Head of caudate nucleus (tissue), 42 donors: ENCODE measurements around the gene AGPAT3.
A peak's percentile ranks its signal among the peaks of the same experiment; 100 is the strongest.
"Not testable (repeated sequence)": the region's sequence is repeated elsewhere in the genome, so short reads cannot be mapped to it uniquely, and the experiment has no call there.

Source experiments
- DNase-seq, 42 donors: peaks; one replicate each; pipeline versions ENCODE4 v3.0.0 to v3.0.0-alpha.2; 2020 to 2021; ENCODE audit warnings: mixed read lengths in 7 of 42
- intact Hi-C: fragments of 100-400 bp; cut with DNase I; formaldehyde crosslinking; loops from one replicate; pipeline ENCODE4 v1.15.0; 2022

The AGPAT3 gene

GRCh38 chr21:43896696-43897299 is 31.8 kb downstream of the AGPAT3 start:
- intact Hi-C loops: not testable (repeated sequence)

DNA sequence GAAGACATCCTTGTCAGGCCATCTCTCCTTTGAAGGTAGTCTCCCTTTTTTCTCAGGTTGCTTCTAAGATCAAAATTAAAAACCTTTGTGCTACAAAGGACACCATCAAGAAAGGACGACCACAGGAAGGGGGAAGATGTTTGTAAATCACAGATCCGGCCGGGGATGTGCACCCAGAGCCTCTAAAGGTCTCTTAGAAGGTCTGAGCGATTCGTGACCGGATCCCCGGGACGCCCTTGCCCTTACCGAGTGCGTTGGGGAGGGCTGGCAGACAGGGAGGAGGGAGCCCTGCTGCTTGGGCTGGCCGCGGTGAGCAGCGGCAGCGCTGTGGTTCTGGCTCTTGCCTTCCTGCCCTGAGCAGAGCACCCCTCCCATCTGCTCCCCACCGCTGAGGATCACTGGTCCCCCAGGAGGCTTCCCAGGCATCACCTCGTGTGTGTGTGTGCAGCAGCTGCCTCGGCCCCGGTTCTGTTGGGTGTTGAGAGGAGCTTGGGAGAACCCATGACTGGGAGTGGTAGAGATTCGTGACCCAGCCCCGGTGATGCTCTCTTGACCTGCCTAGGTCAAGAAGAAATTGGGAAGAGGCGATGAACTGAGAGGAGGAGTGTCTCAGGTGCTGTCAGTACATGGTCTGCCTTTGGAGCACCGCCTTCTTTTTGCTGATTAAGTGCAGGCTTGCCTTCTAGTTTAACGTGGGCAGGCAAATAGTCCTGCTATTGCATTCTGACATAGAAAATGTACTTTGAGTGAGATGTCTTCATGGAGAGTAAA is 34.5 kb downstream of the AGPAT3 start:
- intact Hi-C loops: no loop called here
- DNase-seq: peak in 14 of 42 donors; percentile 14 to 73 (median 37)

More at GRCh38 chr21:43896696-43897299, 31.8 kb downstream of the AGPAT3 start:
- DNase-seq: not testable (repeated sequence)

DNA sequence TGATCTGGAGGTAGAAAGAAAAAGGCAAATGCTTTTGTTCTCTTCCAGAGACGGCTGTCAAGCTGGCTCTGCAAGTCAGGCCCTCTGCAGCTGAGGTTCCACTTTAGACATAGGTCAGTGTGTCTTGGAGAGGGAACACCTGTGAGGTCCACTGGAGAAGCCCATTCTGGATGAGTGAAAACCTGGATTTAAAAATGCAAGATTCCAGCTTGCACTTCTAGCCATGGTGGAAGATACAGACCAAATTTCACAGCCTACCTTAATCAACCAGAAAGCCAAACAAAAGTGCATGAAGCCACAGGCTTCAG is 35.0 kb downstream of the AGPAT3 start:
- intact Hi-C loops: no loop called here

GRCh38 chr21:43900690-43901089 is 35.7 kb downstream of the AGPAT3 start:
- intact Hi-C loops: no loop called here
- DNase-seq: peak in 4 of 42 donors; percentile 10 to 16 (median 15)

More for the DNA sequence above, 35.0 kb downstream of the AGPAT3 start:
- DNase-seq: peak in 1 of 42 donors; percentile 23

- peak in 3 of 42 donors; percentile 6 to 12 (median 10) for DNase-seq
- intact Hi-C loops: no loop called here
Measured at GRCh38 chr21:43902441-43902840, 37.4 kb downstream of the AGPAT3 start.

DNA sequence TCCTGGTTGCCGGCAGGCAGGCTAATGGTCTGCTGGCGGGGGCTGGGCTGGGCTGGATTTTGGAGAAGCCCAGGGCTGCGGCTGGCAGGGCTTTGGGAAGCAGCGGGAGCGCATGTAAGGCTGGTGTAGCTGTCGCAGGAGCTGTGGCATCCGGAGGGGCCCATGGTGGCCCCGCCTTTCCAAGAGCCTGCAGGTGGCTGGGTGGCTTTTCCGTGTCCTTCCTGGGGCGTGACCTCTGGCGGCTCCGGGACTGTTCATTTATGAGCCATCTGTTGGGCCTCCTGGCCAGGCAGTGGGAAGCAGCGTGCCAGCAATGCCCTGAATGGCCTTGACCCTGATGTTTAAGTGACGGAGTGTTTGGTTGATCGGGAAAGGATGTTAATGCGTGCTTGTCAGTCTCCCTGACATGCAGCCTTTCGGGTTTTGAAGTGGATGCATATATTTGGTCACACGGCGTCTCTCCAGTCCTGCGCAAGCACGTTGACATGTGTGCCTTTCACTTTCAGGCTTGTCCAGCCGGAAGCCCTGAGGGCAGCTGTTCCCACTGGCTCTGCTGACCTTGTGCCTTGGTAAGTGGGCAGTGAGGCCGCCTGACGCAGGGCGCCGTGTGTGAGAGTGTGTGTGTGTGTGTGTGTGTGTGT is 38.5 kb downstream of the AGPAT3 start:
- intact Hi-C loops: no loop called here
- peak in 4 of 42 donors; percentile 9 to 31 (median 18) for DNase-seq

DNA sequence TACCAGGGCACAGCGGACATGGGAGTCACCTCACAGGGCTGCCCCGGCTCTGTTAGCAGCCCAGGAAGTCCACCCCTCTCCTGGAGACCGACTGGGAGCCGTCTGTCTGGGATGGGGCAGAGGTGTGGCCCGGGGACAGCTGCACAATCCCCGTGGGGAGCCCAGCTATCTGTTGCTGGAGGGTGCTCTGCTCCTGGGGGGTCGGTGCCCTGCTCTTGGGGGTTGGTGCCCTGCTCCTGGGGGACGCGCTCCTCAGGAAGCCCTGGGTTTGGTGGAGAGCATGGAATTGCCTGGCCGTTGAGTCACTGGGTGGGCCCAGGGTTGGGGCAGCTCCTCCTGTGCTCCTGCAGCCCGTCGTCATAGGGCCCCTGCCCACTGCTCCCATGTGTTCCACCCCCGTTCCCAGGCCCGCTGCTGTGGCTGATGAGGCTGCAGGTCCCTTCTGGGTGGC is 39.3 kb downstream of the AGPAT3 start:
- intact Hi-C loops: no loop called here
- DNase-seq: peak in 4 of 42 donors; percentile 9 to 15 (median 14)

DNA sequence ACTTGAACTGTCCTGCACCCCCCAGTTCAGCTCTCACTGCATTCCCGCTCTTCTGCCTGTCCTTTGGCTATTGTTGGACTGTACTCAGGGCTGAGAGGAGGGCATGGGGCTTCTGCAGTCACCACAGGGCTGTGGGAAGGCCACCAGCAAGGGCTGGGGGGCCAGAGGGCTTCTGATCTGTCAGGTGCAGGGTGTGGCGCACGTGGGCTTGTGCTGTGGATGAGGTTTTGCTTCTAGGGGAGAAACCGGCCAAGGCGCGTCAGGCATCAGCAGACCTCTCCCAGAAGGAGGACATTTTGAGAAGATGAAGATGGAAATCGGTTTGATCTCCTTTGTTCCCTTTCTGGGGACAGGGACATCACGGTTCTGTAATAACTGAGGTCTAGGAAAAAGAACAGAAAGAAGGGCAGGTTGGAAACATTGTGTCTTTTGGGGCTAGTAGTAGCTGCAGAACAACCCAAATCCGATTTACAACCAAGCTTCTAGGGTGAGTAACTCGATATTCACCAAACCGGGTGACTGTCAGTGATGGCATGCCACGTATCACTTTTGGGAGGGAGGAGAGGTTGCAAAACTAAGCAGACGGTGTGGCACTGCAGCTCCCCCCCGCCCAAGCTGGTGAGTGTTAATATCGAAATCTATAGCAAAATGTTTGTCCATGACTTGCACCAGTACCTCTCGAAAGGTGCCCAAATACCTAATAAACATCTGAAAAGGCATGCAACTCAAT is 40.9 kb downstream of the AGPAT3 start:
- DNase-seq: peak in 4 of 42 donors; percentile 1 to 26 (median 6)
- intact Hi-C loops: no loop called here

- intact Hi-C loops: no loop called here
- peak in 4 of 42 donors; percentile 3 to 18 (median 12) for DNase-seq
Measured at GRCh38 chr21:43906585-43907370, 41.8 kb downstream of the AGPAT3 start.

- peak in 1 of 42 donors; percentile 5 for DNase-seq
- intact Hi-C loops: no loop called here
Measured at GRCh38 chr21:43907751-43908150, 42.7 kb downstream of the AGPAT3 start.

GRCh38 chr21:43908167-43908566 is 43.1 kb downstream of the AGPAT3 start:
- DNase-seq: peak in 4 of 42 donors; percentile 12 to 28 (median 21)
- intact Hi-C loops: no loop called here

GRCh38 chr21:43909741-43910400 is 44.8 kb downstream of the AGPAT3 start:
- intact Hi-C loops: no loop called here
- peak in 3 of 42 donors; percentile 7 to 20 (median 14) for DNase-seq

DNA sequence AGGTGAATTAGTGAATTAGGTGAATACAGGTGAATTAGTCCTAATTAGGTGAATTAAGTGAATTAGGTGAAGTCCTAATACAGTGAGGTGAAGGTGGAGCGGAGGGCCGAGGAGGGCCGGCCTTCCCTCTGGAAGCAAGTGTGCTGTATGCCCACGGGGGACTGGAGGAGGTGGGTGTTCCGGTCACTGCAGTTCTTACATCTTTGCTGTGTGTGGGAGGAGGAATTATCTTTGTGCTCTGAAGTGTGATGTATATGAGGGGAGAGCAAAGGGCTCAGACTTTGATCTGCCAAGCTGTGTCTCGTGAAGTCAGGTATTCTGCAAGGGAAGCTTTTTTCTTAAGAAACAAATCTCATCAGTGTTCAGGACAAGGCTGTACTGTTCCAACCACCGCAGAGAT is 45.4 kb downstream of the AGPAT3 start:
- peak in 3 of 42 donors; percentile 8 to 14 (median 11) for DNase-seq
- intact Hi-C loops: no loop called here

GRCh38 chr21:43911015-43911934 is 46.3 kb downstream of the AGPAT3 start:
- peak in 3 of 42 donors; percentile 18 to 27 (median 19) for DNase-seq
- intact Hi-C loops: no loop called here

GRCh38 chr21:43911935-43912487 is 47.0 kb downstream of the AGPAT3 start:
- intact Hi-C loops: no loop called here
- DNase-seq: peak in 3 of 42 donors; percentile 14 to 23 (median 23)

GRCh38 chr21:43912500-43912899 is 47.5 kb downstream of the AGPAT3 start:
- DNase-seq: peak in 2 of 42 donors; percentile 17 to 24
- intact Hi-C loops: no loop called here

DNA sequence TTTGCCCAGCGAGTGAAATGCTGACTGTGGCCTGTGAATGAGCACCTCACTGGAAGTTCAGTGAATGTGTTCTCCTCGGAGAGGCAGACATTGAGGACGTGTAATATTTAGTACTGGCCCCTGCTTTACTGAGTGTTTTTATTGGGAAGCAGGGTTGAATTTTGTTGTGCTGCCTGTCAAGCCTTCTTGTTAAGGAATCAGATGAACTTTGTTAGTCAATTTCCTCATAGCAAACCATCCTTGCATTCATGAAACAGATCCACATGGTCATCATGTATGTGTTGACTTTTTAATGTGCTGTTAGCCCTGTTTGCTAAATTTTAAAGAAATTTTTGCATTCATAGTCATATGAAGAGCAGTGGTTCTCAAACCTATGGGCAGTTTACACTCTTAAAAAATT is 47.9 kb downstream of the AGPAT3 start:
- no peak for DNase-seq
- intact Hi-C loops: no loop called here
